Osteocyte (in vitro differentiated cells): Measurements from ENCODE around the gene YPEL3. TPM values are rescaled to one million over a fixed set of nuclear protein-coding genes. Genes with fewer than 3 reads are reported as not detected.
A peak's percentile ranks its signal among the peaks of the same experiment; 100 is the strongest.

Experiments used
- DNase-seq: peaks from one replicate; pipeline ENCODE4 v3.0.0; 2021; ENCODE audit warnings: mixed read lengths; ENCODE audit not compliant: unreplicated experiment; ENCODE audit errors: extremely low spot score
- H3K27ac Mint-ChIP-seq: one replicate; pipeline ENCODE4 v1.8.0; 2021; ENCODE audit warnings: mild to moderate bottlenecking, mixed read lengths; ENCODE audit not compliant: unreplicated experiment
- H3K27me3 Mint-ChIP-seq: one replicate; pipeline ENCODE4 v1.8.0; 2021; ENCODE audit warnings: mixed read lengths; ENCODE audit not compliant: unreplicated experiment
- H3K36me3 Mint-ChIP-seq: one replicate; pipeline ENCODE4 v1.8.0; 2021; ENCODE audit warnings: mixed read lengths; ENCODE audit not compliant: unreplicated experiment
- H3K4me1 Mint-ChIP-seq: one replicate; pipeline ENCODE4 v1.8.0; 2021; ENCODE audit warnings: mixed read lengths; ENCODE audit not compliant: unreplicated experiment
- H3K4me3 Mint-ChIP-seq: one replicate; pipeline ENCODE4 v1.8.0; 2021; ENCODE audit warnings: mild to moderate bottlenecking, moderate library complexity, mixed read lengths; ENCODE audit not compliant: unreplicated experiment
- H3K9me3 Mint-ChIP-seq: one replicate; pipeline ENCODE4 v1.8.0; 2021; ENCODE audit warnings: mixed read lengths; ENCODE audit not compliant: unreplicated experiment
- long read RNA-seq: library from polyadenylated mRNA; unstranded; transcript quantifications from one replicate; pipeline ENCODE4 v2.0.0, GENCODE V29; 2021
- total RNA-seq: library from RNA; stranded (reverse); gene quantifications from 2 replicates; pipeline ENCODE4 v1.2.1, GENCODE V29; 2021
- TF ChIP-seq, protein P1 (sequence below): fragments of 200-600 bp; sonication (generic); IDR thresholded peaks from 2 replicates; pipeline ENCODE4 v1.5.0; 2021; ENCODE audit warnings: antibody characterized with exemption, mild to moderate bottlenecking, moderate library complexity

YPEL3 gene, protein sequence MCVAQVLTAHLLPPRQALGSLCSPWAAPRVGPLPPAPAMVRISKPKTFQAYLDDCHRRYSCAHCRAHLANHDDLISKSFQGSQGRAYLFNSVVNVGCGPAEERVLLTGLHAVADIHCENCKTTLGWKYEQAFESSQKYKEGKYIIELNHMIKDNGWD
- 83.6 and 93.3 TPM in 2 replicates for total RNA-seq
- long read RNA-seq, partial matches to known transcripts = 1 of 3 reads
- long read RNA-seq, other reads (novel, unspliced or antisense) = 1 of 3 reads

DNA sequence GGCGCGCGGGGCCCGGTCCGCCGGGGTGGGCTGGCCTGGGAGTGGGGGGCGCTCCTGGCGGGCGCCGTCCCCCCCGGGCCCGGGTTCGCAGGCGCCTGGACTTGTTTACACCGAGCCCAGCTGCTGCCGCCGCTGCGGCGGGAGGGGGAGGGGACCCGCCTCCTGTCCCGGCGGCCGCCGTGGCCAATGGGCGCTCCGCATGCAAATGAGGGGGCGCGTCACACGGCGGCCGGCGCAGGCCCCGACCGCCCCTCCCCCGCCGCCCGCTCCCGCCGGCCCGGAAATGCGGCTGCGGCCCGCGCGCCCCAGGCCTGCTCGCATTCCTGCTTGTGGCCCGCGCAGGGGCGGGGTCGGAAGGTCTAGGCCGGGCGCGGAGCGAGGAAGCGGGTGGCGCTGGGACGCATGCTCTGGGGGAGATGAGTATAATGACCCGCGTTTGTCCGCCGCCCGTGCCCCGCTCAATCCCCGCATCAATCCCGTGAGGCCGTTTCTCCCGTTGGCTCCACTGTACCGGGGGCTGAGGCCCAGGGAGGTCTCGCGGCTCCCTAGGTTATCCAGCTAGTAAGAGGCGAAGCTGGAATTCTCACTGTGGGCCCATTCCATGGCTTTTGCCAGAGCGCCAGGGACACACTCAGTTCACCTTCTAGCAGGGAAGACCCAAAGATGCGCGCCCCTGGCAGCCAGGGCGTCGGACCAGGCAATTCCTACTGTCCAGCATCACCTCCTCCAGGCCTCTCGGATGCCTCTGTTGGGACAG, at the start of gene YPEL3:
TSS of gene YPEL3 (minus strand) at position 109 of the 757 bp plus-strand sequence. CDS start 731 bp downstream, outside the sequence.
- Mint-ChIP-seq H3K4me1 (peaks cover 32% of the 10 kb centered on the region), H3K9me3 (peaks cover 6% of the 10 kb centered on the region)
- peak; percentile 97 for DNase-seq

DNA sequence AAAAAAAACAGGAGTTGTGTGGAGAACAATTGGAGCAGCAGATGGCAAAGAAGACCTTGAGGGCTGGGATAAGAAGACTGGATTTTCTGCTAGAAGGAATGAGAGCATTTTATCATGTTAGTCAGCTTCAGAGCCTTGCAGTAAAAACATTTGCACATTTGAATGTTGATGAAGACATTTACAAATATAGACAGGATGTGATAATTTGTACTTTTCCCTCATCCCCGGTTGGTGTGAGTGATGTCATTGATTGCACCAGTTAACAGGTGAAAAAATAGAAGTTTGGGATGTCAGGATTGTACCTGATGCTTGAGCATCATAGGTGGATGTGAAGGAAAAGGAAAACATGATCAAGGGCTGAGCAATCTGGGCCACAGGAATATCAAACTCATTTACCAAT, 49.6 kb upstream of the YPEL3 start:
- Mint-ChIP-seq H3K4me3 (no peak overlapping the region), H3K4me1 (no peaks in the 10 kb centered on the region), H3K27me3 (peaks cover 4% of the 10 kb centered on the region), H3K9me3 (peaks cover 9% of the 10 kb centered on the region), H3K27ac (no peak overlapping the region), H3K36me3 (peaks cover 3% of the 10 kb centered on the region)
- TF ChIP-seq, protein P1, sequence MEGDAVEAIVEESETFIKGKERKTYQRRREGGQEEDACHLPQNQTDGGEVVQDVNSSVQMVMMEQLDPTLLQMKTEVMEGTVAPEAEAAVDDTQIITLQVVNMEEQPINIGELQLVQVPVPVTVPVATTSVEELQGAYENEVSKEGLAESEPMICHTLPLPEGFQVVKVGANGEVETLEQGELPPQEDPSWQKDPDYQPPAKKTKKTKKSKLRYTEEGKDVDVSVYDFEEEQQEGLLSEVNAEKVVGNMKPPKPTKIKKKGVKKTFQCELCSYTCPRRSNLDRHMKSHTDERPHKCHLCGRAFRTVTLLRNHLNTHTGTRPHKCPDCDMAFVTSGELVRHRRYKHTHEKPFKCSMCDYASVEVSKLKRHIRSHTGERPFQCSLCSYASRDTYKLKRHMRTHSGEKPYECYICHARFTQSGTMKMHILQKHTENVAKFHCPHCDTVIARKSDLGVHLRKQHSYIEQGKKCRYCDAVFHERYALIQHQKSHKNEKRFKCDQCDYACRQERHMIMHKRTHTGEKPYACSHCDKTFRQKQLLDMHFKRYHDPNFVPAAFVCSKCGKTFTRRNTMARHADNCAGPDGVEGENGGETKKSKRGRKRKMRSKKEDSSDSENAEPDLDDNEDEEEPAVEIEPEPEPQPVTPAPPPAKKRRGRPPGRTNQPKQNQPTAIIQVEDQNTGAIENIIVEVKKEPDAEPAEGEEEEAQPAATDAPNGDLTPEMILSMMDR = no peak
- no peak for DNase-seq

More for the DNA sequence above, at the start of gene YPEL3:
- Mint-ChIP-seq H3K4me3 (peak within 1 kb of the TSS; percentile 82), H3K36me3 (peaks cover 6% of the 10 kb centered on the region), H3K27ac (peak within 1 kb of the TSS; percentile 87), H3K27me3 (no peaks in the 10 kb centered on the region)
- TF ChIP-seq, protein P1 = no peak

DNA sequence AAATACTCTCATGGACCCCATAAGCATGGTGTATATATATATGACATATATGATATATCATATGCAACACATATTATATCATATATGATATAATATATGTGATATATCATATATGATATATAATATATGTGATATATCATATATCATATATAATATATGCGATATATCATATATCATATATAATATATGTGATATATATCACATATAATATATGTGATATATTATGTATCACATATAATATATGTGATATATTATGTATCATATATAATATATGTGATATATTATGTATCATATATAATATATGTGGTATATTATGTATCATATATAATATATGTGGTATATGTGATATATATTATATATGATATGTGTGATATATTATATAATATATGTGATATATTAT, 48.9 kb upstream of the YPEL3 start:
- Mint-ChIP-seq H3K4me3 (no peak overlapping the region), H3K27ac (no peak overlapping the region), H3K36me3 (peaks cover 3% of the 10 kb centered on the region), H3K9me3 (peaks cover 8% of the 10 kb centered on the region), H3K27me3 (peaks cover 4% of the 10 kb centered on the region), H3K4me1 (no peaks in the 10 kb centered on the region)
- DNase-seq = no peak
- TF ChIP-seq, protein P1 = no peak

DNA sequence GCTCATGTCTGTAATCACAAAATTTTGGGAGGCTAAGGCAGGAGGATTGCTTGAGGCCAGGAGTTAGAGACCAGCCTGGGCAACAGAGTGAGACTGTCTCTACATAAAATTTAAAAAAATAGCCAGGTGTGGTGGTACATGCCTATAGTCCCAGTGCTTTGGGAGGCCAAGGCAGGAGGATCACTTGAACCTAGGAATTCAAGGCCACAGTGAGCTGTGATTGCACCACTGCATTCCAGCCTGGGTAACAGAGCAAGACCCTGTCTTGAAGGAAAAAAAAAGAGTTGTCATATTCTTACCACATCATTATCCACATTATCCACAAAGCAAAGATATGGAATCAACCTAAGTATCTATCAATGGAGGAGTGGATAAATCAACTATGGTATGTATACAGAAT, 48.0 kb upstream of the YPEL3 start:
- H3K9me3 Mint-ChIP-seq = no peaks in the 10 kb centered on the region
- no peak overlapping the region for H3K27ac Mint-ChIP-seq
- no peak for DNase-seq
- H3K4me1 Mint-ChIP-seq = no peaks in the 10 kb centered on the region
- peaks cover 4% of the 10 kb centered on the region for H3K27me3 Mint-ChIP-seq
- TF ChIP-seq, protein P1 = no peak
- no peak overlapping the region for H3K4me3 Mint-ChIP-seq
- no peaks in the 10 kb centered on the region for H3K36me3 Mint-ChIP-seq

DNA sequence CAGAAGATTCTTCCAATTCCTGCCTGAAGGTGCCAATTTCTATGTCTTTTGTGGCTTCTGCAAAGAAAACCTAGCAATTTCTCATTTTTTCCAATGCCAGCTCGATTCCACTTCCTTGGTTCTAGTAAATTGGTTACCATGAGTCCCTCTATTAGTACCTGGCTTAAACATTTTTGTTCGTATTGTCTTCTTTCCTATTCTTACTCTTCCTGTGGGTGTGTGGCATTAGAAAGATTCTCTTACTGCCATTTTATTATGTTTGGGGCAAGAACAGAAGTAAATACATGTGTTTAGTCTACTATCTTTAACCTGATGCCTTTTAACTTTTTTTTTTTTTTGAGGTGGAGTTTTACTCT, 47.3 kb upstream of the YPEL3 start:
- Mint-ChIP-seq H3K4me3 (no peak overlapping the region), H3K27me3 (peaks cover 4% of the 10 kb centered on the region), H3K27ac (no peak overlapping the region), H3K4me1 (no peaks in the 10 kb centered on the region), H3K9me3 (no peaks in the 10 kb centered on the region), H3K36me3 (no peaks in the 10 kb centered on the region)
- TF ChIP-seq, protein P1 = no peak
- DNase-seq = no peak
